RKO (cell line): ENCODE data around the gene HNRNPLL.

Experiments
- DNase-seq: peaks from one replicate; pipeline ENCODE4 v3.0.0-alpha.2; 2016; ENCODE audit warnings: low spot score

HNRNPLL gene

GRCh38 chr2:38528008-38528442 is 74.7 kb downstream of the HNRNPLL start:
- no peak for DNase-seq

- no peak for DNase-seq
Observed at GRCh38 chr2:38527338-38528007, 75.3 kb downstream of the HNRNPLL start.

- no peak for DNase-seq
Observed at GRCh38 chr2:38526195-38526594, 76.5 kb downstream of the HNRNPLL start.

GRCh38 chr2:38524580-38524979 is 78.1 kb downstream of the HNRNPLL start:
- DNase-seq, result no peak

- DNase-seq, result peak; percentile 15
Observed at GRCh38 chr2:38523728-38524437, 78.8 kb downstream of the HNRNPLL start.

GRCh38 chr2:38522754-38523349 is 79.9 kb downstream of the HNRNPLL start:
- no peak for DNase-seq

GRCh38 chr2:38521835-38522234 is 80.9 kb downstream of the HNRNPLL start:
- no peak for DNase-seq

GRCh38 chr2:38517284-38517683 is 85.4 kb downstream of the HNRNPLL start:
- DNase-seq, result no peak

- no peak for DNase-seq
Observed at GRCh38 chr2:38516526-38516925, 86.2 kb downstream of the HNRNPLL start.

- DNase-seq, result no peak
Observed at GRCh38 chr2:38516122-38516521, 86.6 kb downstream of the HNRNPLL start.

GRCh38 chr2:38515155-38516074 is 87.3 kb downstream of the HNRNPLL start:
- no peak for DNase-seq

- DNase-seq, result no peak
Observed at GRCh38 chr2:38514603-38515154, 88.0 kb downstream of the HNRNPLL start.

- DNase-seq, result no peak
Observed at GRCh38 chr2:38512211-38512610, 90.5 kb downstream of the HNRNPLL start.
